ENCODE results near the gene DIPK2A. TPM values are rescaled to one million over a fixed set of nuclear protein-coding genes. Genes with fewer than 3 reads are reported as not detected.

Gene DIPK2A
- total and polyA plus RNA-seq, 2 donors (not counting 3 experiments of a cell fraction or from before 2014, with no cell fraction given) = 18.9 to 43.0 TPM

GRCh38 chr3:143934791-143935190 is 36.8 kb upstream of the DIPK2A start:
- no peaks in the 10 kb centered on the region for H4K20me1 ChIP-seq (replicated peaks; ENCODE audit: control insufficient read depth, extremely low read depth, insufficient read depth, low read length)
- no peaks in the 10 kb centered on the region for H3K9me1 ChIP-seq (replicated peaks; ENCODE audit: control insufficient read depth, extremely low read depth, insufficient read depth, low read length)
- no peaks in the 10 kb centered on the region for H3K9me3 ChIP-seq (replicated peaks; ENCODE audit: control insufficient read depth, insufficient read depth, low read length)
- dilution Hi-C loops (cut with MboI; ENCODE audit: extremely low pct_ligation_motif_present, low sequenced_read_pairs) = no loop called here
- H3K36me3 ChIP-seq (ENCODE audit: control insufficient read depth in 2 of 2, extremely low read depth in 1 of 2, insufficient read depth in 2 of 2, low read length in 2 of 2) = no peaks in the 10 kb centered on the region
- H3K9ac ChIP-seq (replicated peaks; ENCODE audit: extremely low read depth, insufficient read depth, low read length) = no peak overlapping the region
- DNase-seq (ENCODE audit: low read depth, low spot score) (no peak), FAIRE-seq (no peak)
- no peak overlapping the region for H3K27ac ChIP-seq (ENCODE audit: insufficient read depth, low read depth, low read length)
- TF ChIP-seq EZH2 (IDR thresholded peaks at IDR 0.05; ENCODE audit: borderline replicate concordance, low read depth, low read length, severe bottlenecking) = no peak
- no peak for TF ChIP-seq MYC (IDR thresholded peaks at IDR 0.05; ENCODE audit: low read depth, low read length)
- no peak for TF ChIP-seq JUN (IDR thresholded peaks at IDR 0.05; ENCODE audit: borderline replicate concordance, insufficient read depth, insufficient read length, low read depth)
- TF ChIP-seq GATA2 (IDR thresholded peaks at IDR 0.05; ENCODE audit: insufficient read depth, insufficient read length, low read depth, low read length) = no peak
- TF ChIP-seq MAX (IDR thresholded peaks at IDR 0.05; ENCODE audit: insufficient read depth, insufficient read length) = no peak
- TF ChIP-seq POLR2AphosphoS5 (IDR thresholded peaks at IDR 0.05; ENCODE audit: insufficient read depth, low read depth, low read length) = no peak
- TF ChIP-seq POLR2A (IDR thresholded peaks at IDR 0.05; ENCODE audit: low read depth, low read length) = no peak
- TF ChIP-seq, protein P1, sequence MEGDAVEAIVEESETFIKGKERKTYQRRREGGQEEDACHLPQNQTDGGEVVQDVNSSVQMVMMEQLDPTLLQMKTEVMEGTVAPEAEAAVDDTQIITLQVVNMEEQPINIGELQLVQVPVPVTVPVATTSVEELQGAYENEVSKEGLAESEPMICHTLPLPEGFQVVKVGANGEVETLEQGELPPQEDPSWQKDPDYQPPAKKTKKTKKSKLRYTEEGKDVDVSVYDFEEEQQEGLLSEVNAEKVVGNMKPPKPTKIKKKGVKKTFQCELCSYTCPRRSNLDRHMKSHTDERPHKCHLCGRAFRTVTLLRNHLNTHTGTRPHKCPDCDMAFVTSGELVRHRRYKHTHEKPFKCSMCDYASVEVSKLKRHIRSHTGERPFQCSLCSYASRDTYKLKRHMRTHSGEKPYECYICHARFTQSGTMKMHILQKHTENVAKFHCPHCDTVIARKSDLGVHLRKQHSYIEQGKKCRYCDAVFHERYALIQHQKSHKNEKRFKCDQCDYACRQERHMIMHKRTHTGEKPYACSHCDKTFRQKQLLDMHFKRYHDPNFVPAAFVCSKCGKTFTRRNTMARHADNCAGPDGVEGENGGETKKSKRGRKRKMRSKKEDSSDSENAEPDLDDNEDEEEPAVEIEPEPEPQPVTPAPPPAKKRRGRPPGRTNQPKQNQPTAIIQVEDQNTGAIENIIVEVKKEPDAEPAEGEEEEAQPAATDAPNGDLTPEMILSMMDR (IDR thresholded peaks at IDR 0.05; ENCODE audit: extremely low read depth in 1 of 2, insufficient read depth in 1 of 2, low read depth in 1 of 2, low read length in 2 of 2) = no peak
- no peak for TF ChIP-seq FOS (IDR thresholded peaks at IDR 0.05; ENCODE audit: borderline replicate concordance, insufficient read depth, low read length)
- H3K4me3 ChIP-seq (replicated peaks in 1 of 3; ENCODE audit: insufficient read depth in 1 of 3, low read depth in 1 of 3, low read length in 3 of 3) = no peak overlapping the region
- POLR2A ChIA-PET = no interaction called here
- intact Hi-C loops (cut with micrococcal nuclease) = no loop called here
- no peak overlapping the region for H2AFZ ChIP-seq (ENCODE audit: low read depth, low read length)
- no TSS peak for BruUV-seq (replicated peaks)
- H3K27me3 ChIP-seq (ENCODE audit: control insufficient read depth in 2 of 2, insufficient read depth in 2 of 2, low read length in 2 of 2) = peaks cover 0 to 2% of the 10 kb centered on the region in 2 experiments
- CTCF ChIA-PET = interaction anchor here (1.0 kb wide), 1 partner anchor 1842 kb away, joined by 3 read pairs; no protein-coding TSS in a partner anchor
- no peaks in the 10 kb centered on the region for H3K79me2 ChIP-seq (ENCODE audit: control insufficient read depth, insufficient read depth, low read length)
- no peak overlapping the region for H3K4me2 ChIP-seq (ENCODE audit: insufficient read depth, low read length)
- H3K4me1 ChIP-seq (ENCODE audit: control insufficient read depth, extremely low read depth, insufficient read depth, low read length) = no peaks in the 10 kb centered on the region
